ENCODE measurements around the gene PGS1.

The PGS1 gene

GRCh38 chr17:78469443-78469842 lies 91.0 kb downstream of the PGS1 start:
- TF ChIP-seq, protein P1, sequence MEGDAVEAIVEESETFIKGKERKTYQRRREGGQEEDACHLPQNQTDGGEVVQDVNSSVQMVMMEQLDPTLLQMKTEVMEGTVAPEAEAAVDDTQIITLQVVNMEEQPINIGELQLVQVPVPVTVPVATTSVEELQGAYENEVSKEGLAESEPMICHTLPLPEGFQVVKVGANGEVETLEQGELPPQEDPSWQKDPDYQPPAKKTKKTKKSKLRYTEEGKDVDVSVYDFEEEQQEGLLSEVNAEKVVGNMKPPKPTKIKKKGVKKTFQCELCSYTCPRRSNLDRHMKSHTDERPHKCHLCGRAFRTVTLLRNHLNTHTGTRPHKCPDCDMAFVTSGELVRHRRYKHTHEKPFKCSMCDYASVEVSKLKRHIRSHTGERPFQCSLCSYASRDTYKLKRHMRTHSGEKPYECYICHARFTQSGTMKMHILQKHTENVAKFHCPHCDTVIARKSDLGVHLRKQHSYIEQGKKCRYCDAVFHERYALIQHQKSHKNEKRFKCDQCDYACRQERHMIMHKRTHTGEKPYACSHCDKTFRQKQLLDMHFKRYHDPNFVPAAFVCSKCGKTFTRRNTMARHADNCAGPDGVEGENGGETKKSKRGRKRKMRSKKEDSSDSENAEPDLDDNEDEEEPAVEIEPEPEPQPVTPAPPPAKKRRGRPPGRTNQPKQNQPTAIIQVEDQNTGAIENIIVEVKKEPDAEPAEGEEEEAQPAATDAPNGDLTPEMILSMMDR (IDR thresholded peaks at IDR 0.05; ENCODE audit: low read depth, low read length) = no peak
- no peak for DNase-seq (ENCODE audit: extremely low read depth, low read depth)

DNA sequence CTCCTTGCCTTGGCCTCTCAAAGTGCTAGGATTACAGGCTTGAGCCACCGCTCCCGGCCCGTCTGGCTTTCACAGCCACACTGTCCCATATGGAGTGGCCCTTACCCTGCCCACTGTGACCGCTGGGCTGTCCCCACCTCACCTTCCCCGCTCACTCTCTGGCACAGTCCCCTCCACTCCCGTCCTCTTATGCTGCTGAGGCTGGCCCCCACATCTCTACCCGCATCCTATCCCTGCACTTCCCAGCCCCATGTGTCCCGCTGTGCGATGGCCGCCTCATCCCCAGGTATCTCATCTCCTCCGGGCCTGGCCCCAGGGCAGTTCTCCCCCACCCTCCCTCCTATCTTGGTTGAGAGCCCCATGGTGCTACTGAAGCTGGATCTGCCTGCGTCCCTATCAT lies 93.2 kb downstream of the PGS1 start:
- TF ChIP-seq, protein P1 (IDR thresholded peaks at IDR 0.05; ENCODE audit: low read depth, low read length) = no peak
- DNase-seq (ENCODE audit: extremely low read depth, low read depth) = no peak

DNA sequence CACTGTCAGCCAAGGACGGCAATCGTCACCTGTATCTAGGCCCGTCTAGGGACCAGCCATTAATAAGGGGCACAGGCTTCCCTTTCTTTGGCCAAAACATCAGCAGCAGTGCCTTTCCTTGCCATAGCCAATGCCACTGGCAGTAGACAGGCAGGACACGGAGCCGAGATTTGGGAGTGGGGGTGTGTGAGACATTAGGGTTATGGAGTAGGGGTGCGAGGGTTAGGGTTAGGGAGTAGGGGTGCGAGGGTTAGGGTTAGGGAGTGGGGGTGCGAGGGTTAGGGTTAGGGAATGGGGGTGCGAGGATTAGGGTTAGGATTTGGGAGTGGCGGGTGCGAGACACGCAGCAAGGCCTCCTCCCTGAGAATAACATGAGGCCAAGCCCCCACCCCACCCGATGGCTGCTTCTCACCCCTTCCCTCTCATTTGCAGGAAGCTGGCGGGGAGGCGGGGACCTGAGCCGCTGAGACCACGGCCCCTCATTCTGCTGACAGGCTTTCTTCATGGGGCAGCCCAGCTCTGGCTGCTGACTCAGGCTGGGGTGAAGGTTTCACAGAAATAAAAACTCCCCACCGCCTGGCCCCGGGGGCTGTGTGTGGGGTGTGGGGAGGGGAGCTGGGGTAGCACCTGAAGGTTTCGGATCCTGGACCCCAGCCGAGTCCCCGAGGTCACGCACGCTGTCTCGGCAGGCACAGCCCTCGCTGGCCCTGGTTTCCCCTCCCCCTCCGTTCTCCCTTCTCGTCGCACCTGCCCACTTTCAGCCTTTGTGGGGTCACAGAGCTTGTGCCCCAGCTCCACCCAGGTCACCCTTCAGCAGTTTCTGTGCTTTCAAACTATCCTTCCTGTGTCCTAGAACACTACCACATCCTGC lies 93.8 kb downstream of the PGS1 start:
- DNase-seq (ENCODE audit: extremely low read depth, low read depth) = no peak
- TF ChIP-seq, protein P1 (IDR thresholded peaks at IDR 0.05; ENCODE audit: low read depth, low read length) = no peak

- TF ChIP-seq, protein P1 (IDR thresholded peaks at IDR 0.05; ENCODE audit: low read depth, low read length) = no peak
- no peak for DNase-seq (ENCODE audit: extremely low read depth, low read depth)
Measured at GRCh38 chr17:78473951-78474613, 95.6 kb downstream of the PGS1 start.

Measured in AG09319 (cell line).